GM12878 (cell line): ENCODE results near the gene MROH7. TPM values are rescaled to one million over a fixed set of nuclear protein-coding genes. Genes with fewer than 3 reads are reported as not detected.

Source experiments
- ATAC-seq: fragments of 200-7000 bp; cut with Tn5 transposase; 3 replicates; pipeline ENCODE4 v1.9.1; 2020; ENCODE audit warnings: mild to moderate bottlenecking, moderate library complexity
- BruUV-seq: library from RNA; stranded (reverse); fragments of 400-500 nt; replicated peaks from 2 replicates; lab custom pipeline; 2021; lab: Mats Ljungman, UMichigan
- CTCF ChIA-PET: fragments of 300-600 bp; sonication (Branson Sonifier 250); formaldehyde crosslinking; extraction: SDS; loops from one replicate; lab custom pipeline; 2021; ENCODE audit warnings: inconsistent platforms; lab: Yijun Ruan, JAX
- POLR2A ChIA-PET: fragments of 350-600 bp; formaldehyde crosslinking; extraction: SDS; loops from one replicate; lab custom pipeline; 2021; ENCODE audit warnings: inconsistent platforms; lab: Charles Lee
- RAD21 ChIA-PET: fragments of 300-600 bp; sonication (Branson Sonifier 250); formaldehyde crosslinking; loops from one replicate; lab custom pipeline; 2023; ENCODE audit warnings: antibody characterized with exemption; ENCODE audit not compliant: unreplicated experiment; lab: Charles Lee
- SMC1A ChIA-PET: fragments of 300-600 bp; sonication (Branson Sonifier 250); formaldehyde crosslinking; loops from one replicate; lab custom pipeline; 2023; ENCODE audit not compliant: unreplicated experiment, uncharacterized antibody; lab: Charles Lee
- DNase-seq: peaks from one replicate; pipeline ENCODE4 v3.0.0-alpha.2; 2011; ENCODE audit warnings: low read depth, low spot score
- FAIRE-seq: peaks from 3 replicates; lab custom pipeline; 2011; peaks lifted over from hg19 to GRCh38; lab: Jason Lieb, UNC
- H2AFZ ChIP-seq: 2 replicates; pipeline ENCODE4 v1.6.0; 2011; ENCODE audit warnings: low read depth, low read length, control low read depth; ENCODE audit not compliant: control insufficient read depth
- H3K27ac ChIP-seq: 2 replicates; pipeline ENCODE4 v1.5.1; 2011; ENCODE audit warnings: control low read depth; ENCODE audit not compliant: control insufficient read depth, insufficient read depth
- H3K27me3 ChIP-seq, 2 experiments: replicated peaks in 1 of 2; 2 replicates each; pipeline versions ENCODE4 v1.6.0 to v1.6.1; 2011; ENCODE audit warnings: low read length in 1 of 2; ENCODE audit not compliant: control insufficient read depth in 2 of 2, insufficient read depth in 2 of 2
- H3K36me3 ChIP-seq, 2 experiments: 2 replicates each; pipeline ENCODE4 v1.5.1; 2011; ENCODE audit warnings: low read length in 1 of 2; ENCODE audit not compliant: control insufficient read depth in 2 of 2, insufficient read depth in 2 of 2
- H3K4me1 ChIP-seq: 2 replicates; pipeline ENCODE4 v1.6.1; 2011; ENCODE audit warnings: mild to moderate bottlenecking, low read length, moderate library complexity, mixed read lengths; ENCODE audit not compliant: control insufficient read depth, insufficient read depth
- H3K4me2 ChIP-seq: 2 replicates; pipeline ENCODE4 v1.6.0; 2011; ENCODE audit warnings: control low read depth; ENCODE audit not compliant: control insufficient read depth, insufficient read depth
- H3K4me3 ChIP-seq: fragments of 200-600 bp; sonication (generic); 2 replicates; pipeline ENCODE4 v1.5.1; 2016
- H3K79me2 ChIP-seq: 2 replicates; pipeline ENCODE4 v1.6.0; 2011; ENCODE audit warnings: low read length; ENCODE audit not compliant: control insufficient read depth, insufficient read depth
- H3K9ac ChIP-seq: 2 replicates; pipeline ENCODE4 v1.8.0; 2011; ENCODE audit warnings: low read length, control low read depth, mixed read lengths; ENCODE audit not compliant: control insufficient read depth, insufficient read depth
- H3K9me3 ChIP-seq: replicated peaks from 3 replicates; pipeline ENCODE4 v1.5.1; 2011; ENCODE audit warnings: mild to moderate bottlenecking, low read length; ENCODE audit not compliant: control insufficient read depth, insufficient read depth
- H4K20me1 ChIP-seq: 2 replicates; pipeline ENCODE4 v1.6.0; 2011; ENCODE audit not compliant: control insufficient read depth, insufficient read depth
- BACH1 ChIP-seq: fragments of 450-650 bp; IDR thresholded peaks from 2 replicates; pipeline ENCODE4 v1.6.1; 2017; ENCODE audit warnings: mild to moderate bottlenecking, borderline replicate concordance
- CEBPZ ChIP-seq: fragments of 150-350 bp; IDR thresholded peaks from 2 replicates; pipeline ENCODE4 v1.6.1; 2016; ENCODE audit warnings: low read depth, low read length
- CHD1 ChIP-seq: IDR thresholded peaks from 2 replicates; pipeline ENCODE4 v1.6.1; 2012; ENCODE audit warnings: low read depth, low read length, improper control_type of control experiment
- CHD4 ChIP-seq: fragments of 200-600 bp; sonication (generic); IDR thresholded peaks from 2 replicates; pipeline ENCODE4 v1.6.1; 2016; ENCODE audit warnings: mild to moderate bottlenecking
- EGR1 ChIP-seq, 2 experiments: IDR thresholded peaks; 1 replicate in 1 of 2; 2 replicates in 1 of 2; pipeline ENCODE4 v1.6.1; 2011 to 2012; ENCODE audit warnings: low read depth in 2 of 2, low read length in 2 of 2, borderline replicate concordance in 1 of 2, mild to moderate bottlenecking in 1 of 2, moderate library complexity in 1 of 2
- ETV6 ChIP-seq, 2 experiments: fragments of 450-650 bp in 1 of 2; IDR thresholded peaks in 1 of 2; conservative IDR thresholded peaks in 1 of 2; 2 replicates each; pipeline ENCODE4 v1.6.1; 2014; ENCODE audit warnings: antibody characterized with exemption in 1 of 2, borderline replicate concordance in 1 of 2, low read depth in 1 of 2, mild to moderate bottlenecking in 1 of 2, moderate library complexity in 1 of 2
- NFYA ChIP-seq: IDR thresholded peaks from 2 replicates; pipeline ENCODE4 v1.6.1; 2011; ENCODE audit warnings: low read depth, mild to moderate bottlenecking, low read length, improper control_type of control experiment, borderline replicate concordance
- NRF1 ChIP-seq: conservative IDR thresholded peaks from 2 replicates; pipeline ENCODE4 v1.6.1; 2011; ENCODE audit warnings: mild to moderate bottlenecking, low read depth, low read length, improper control_type of control experiment
- PAX8 ChIP-seq: fragments of 450-650 bp; IDR thresholded peaks from 2 replicates; pipeline ENCODE4 v1.6.1; 2017; ENCODE audit warnings: mild to moderate bottlenecking, moderate library complexity
- RCOR1 ChIP-seq: conservative IDR thresholded peaks from 2 replicates; pipeline ENCODE4 v1.6.1; 2012; ENCODE audit warnings: low read depth, low read length, improper control_type of control experiment
- RELB ChIP-seq: fragments of 450-650 bp; IDR thresholded peaks from 2 replicates; pipeline ENCODE4 v1.6.1; 2017; ENCODE audit warnings: low read depth, mild to moderate bottlenecking, moderate library complexity
- SP1 ChIP-seq: IDR thresholded peaks from one replicate; pipeline ENCODE4 v1.6.1; 2011; ENCODE audit warnings: low read depth, low read length
- TAF1 ChIP-seq: IDR thresholded peaks from 2 replicates; pipeline ENCODE4 v1.6.1; 2011; ENCODE audit warnings: mild to moderate bottlenecking, low read depth, low read length, borderline replicate concordance
- TBL1XR1 ChIP-seq: IDR thresholded peaks from 2 replicates; pipeline ENCODE4 v1.6.1; 2012; ENCODE audit warnings: low read depth, low read length, improper control_type of control experiment
- ZNF24 ChIP-seq: fragments of 450-650 bp; IDR thresholded peaks from 2 replicates; pipeline ENCODE4 v1.6.1; 2017; ENCODE audit warnings: antibody characterized with exemption, mild to moderate bottlenecking
- in situ Hi-C: fragments of 300-500 bp; cut with MboI; formaldehyde crosslinking; loops from 9 replicates; pipeline ENCODE4 v1.14.3; 2018; ENCODE audit warnings: mixed read lengths
- intact Hi-C: fragments of 100-400 bp; cut with micrococcal nuclease; formaldehyde crosslinking; loops from one replicate; pipeline ENCODE4 v1.14.2; 2022; ENCODE audit not compliant: unreplicated experiment
- polyA plus RNA-seq, 11 experiments: library from polyadenylated mRNA; depleted of rRNA in 4 of 11; unstranded in 6 of 11; stranded (reverse) in 5 of 11; fragments of >200 nt; fragmentation: Nextera tagmentation in 4 of 11; fragmentation: Illumina TruSeq in 1 of 11; extraction: Ambion mirVana in 4 of 11; extraction: Trizol in 1 of 11; gene quantifications; 1 replicate in 1 of 11; 2 replicates in 10 of 11; pipeline versions ENCODE4 v1.2.1 to v1.2.3, GENCODE V29; 2011 to 2016; ENCODE audit warnings: inconsistent platforms in 2 of 11, missing spikeins in 2 of 11, low read depth in 1 of 11
- total RNA-seq, 4 experiments: library from RNA; depleted of rRNA in 3 of 4; stranded (reverse); fragments of >200 nt in 3 of 4; fragmentation: Illumina TruSeq in 1 of 4; extraction: Trizol in 1 of 4; gene quantifications; 2 replicates each; pipeline versions ENCODE4 v1.2.1 to v1.2.3, GENCODE V29; 2013 to 2021

MROH7 gene
- total and polyA plus RNA-seq, 10 of the 15 experiments (the other 5 are each of a cell fraction or from before 2014, with no cell fraction given), result 0.11 TPM; not detected in 9

- TF ChIP-seq NRF1 (no peak), CHD4 (no peak), NFYA (no peak)
- TF ChIP-seq, all 136 proteins: peak for 0
Measured at GRCh38 chr1:54721719-54722118, 80.1 kb downstream of the MROH7 start (continued).

- in situ Hi-C loops (no loop called here), intact Hi-C loops (no loop called here)
- H4K20me1 ChIP-seq, result no peaks in the 10 kb centered on the region
- H3K4me1 ChIP-seq, result no peaks in the 10 kb centered on the region
- no peak for DNase-seq
- no peaks in the 10 kb centered on the region for H3K27me3 ChIP-seq
- BruUV-seq, result no TSS peak
- no peak overlapping the region for H3K27ac ChIP-seq
- FAIRE-seq, result no peak
- no peak for TF ChIP-seq PAX8
- no peak for TF ChIP-seq CHD1
- no peak for TF ChIP-seq CEBPZ
- no peak for TF ChIP-seq TAF1
- TF ChIP-seq SP1, result no peak
- no peak for TF ChIP-seq BACH1
- TF ChIP-seq EGR1 (IDR thresholded peaks at IDR 0.05; ENCODE audit: borderline replicate concordance in 1 of 2, low read depth in 2 of 2, low read length in 2 of 2), result no peak
- TF ChIP-seq ZNF24, result no peak
- TF ChIP-seq NRF1, result no peak
- no peak for TF ChIP-seq CHD4
- TF ChIP-seq TBL1XR1, result no peak
- TF ChIP-seq RCOR1, result no peak
- TF ChIP-seq RELB, result no peak
- TF ChIP-seq ETV6 (conservative IDR thresholded peaks at IDR 0.05 in 1 of 2, IDR thresholded peaks at IDR 0.05 in 1 of 2; ENCODE audit: borderline replicate concordance in 1 of 2, low read depth in 1 of 2), result no peak
- no peak overlapping the region for H3K9ac ChIP-seq
- ChIA-PET POLR2A (interaction anchor here (0.5 to 1.0 kb wide), 2 partner anchors 10 to 173 kb away, joined by 3 read pairs; no protein-coding TSS in a partner anchor), RAD21 (no interaction called here), CTCF (interaction anchor here (0.9 to 1.2 kb wide), 2 partner anchors 9 to 11 kb away, joined by 3 to 4 read pairs; no protein-coding TSS in a partner anchor), SMC1A (interaction anchor here (1.0 kb wide), 1 partner anchor 51 kb away, joined by 3 read pairs; no protein-coding TSS in a partner anchor)
- no peak overlapping the region for H3K4me3 ChIP-seq
- no peaks in the 10 kb centered on the region; the same call in 2 of the 3 replicates for H3K9me3 ChIP-seq
- no peaks in the 10 kb centered on the region; the same call in 1 of the 2 replicates for H3K79me2 ChIP-seq
- no peak overlapping the region for H2AFZ ChIP-seq
- no peak overlapping the region for H3K4me2 ChIP-seq
- peaks cover 0 to 24% of the 10 kb centered on the region in 2 experiments for H3K36me3 ChIP-seq
- no peak for ATAC-seq
Measured at GRCh38 chr1:54723985-54724384, 82.4 kb downstream of the MROH7 start.
